Progenitor cell of endocrine pancreas (in vitro differentiated cells): ENCODE data around the gene HIPK1. TPM values are rescaled to one million over a fixed set of nuclear protein-coding genes. Genes with fewer than 3 reads are reported as not detected.
"Not testable (repeated sequence)": the region's sequence is repeated elsewhere in the genome, so short reads cannot be mapped to it uniquely, and the experiment has no call there.

Source experiments
- DNase-seq: peaks from one replicate; pipeline ENCODE4 v3.0.0; 2021; ENCODE audit warnings: low spot score; ENCODE audit not compliant: unreplicated experiment
- H3K27ac Mint-ChIP-seq: 2 replicates; pipeline ENCODE4 v1.8.0; 2021; ENCODE audit warnings: mild to moderate bottlenecking, moderate library complexity, mixed read lengths
- H3K27me3 Mint-ChIP-seq: 2 replicates; pipeline ENCODE4 v1.8.0; 2021; ENCODE audit warnings: mixed read lengths
- H3K36me3 Mint-ChIP-seq: 2 replicates; pipeline ENCODE4 v1.8.0; 2022; ENCODE audit warnings: mixed read lengths; ENCODE audit not compliant: insufficient read depth
- H3K4me1 Mint-ChIP-seq: 2 replicates; pipeline ENCODE4 v1.8.0; 2021; ENCODE audit warnings: low read depth, mixed read lengths
- H3K4me3 Mint-ChIP-seq: 2 replicates; pipeline ENCODE4 v1.8.0; 2021; ENCODE audit warnings: low read depth, mild to moderate bottlenecking, moderate library complexity, mixed read lengths
- H3K9me3 Mint-ChIP-seq: 2 replicates; pipeline ENCODE4 v1.8.0; 2021; ENCODE audit warnings: low read depth, mixed read lengths
- total RNA-seq: library from RNA; stranded (reverse); gene quantifications from 2 replicates; pipeline ENCODE4 v1.2.1, GENCODE V29; 2021
- TF ChIP-seq, protein P1 (sequence below): fragments of 200-600 bp; sonication (generic); IDR thresholded peaks from one replicate; pipeline ENCODE4 v1.5.0; 2021; ENCODE audit warnings: antibody characterized with exemption, mild to moderate bottlenecking; ENCODE audit not compliant: unreplicated experiment

The HIPK1 gene
- total RNA-seq, 1 donor from 2014 or later = 54.2 TPM

DNA sequence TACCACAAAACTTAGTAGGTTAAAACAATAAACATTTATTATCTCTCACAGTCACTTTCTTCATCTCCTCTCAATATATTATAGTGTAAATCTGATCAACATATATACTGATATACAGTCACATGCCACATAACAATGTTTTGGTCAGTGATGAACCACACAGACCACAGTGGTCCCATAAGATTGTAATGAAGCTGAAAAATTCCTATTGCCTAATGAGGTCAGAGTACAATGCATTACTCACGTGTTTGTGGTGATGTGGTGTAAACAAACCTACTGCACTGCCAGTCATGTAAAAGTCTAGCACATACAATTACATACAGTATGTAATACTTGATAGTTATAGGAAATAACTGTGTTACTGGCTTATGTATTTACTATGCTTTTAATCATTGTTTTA, 80.3 kb downstream of the HIPK1 start:
- Mint-ChIP-seq H3K27ac (no peak overlapping the region), H3K4me3 (no peak overlapping the region), H3K4me1 (peaks cover 4% of the 10 kb centered on the region), H3K9me3 (peaks cover under 1% of the 10 kb centered on the region), H3K27me3 (peaks cover 26% of the 10 kb centered on the region), H3K36me3 (no peaks in the 10 kb centered on the region)
- DNase-seq = no peak
- TF ChIP-seq, protein P1, sequence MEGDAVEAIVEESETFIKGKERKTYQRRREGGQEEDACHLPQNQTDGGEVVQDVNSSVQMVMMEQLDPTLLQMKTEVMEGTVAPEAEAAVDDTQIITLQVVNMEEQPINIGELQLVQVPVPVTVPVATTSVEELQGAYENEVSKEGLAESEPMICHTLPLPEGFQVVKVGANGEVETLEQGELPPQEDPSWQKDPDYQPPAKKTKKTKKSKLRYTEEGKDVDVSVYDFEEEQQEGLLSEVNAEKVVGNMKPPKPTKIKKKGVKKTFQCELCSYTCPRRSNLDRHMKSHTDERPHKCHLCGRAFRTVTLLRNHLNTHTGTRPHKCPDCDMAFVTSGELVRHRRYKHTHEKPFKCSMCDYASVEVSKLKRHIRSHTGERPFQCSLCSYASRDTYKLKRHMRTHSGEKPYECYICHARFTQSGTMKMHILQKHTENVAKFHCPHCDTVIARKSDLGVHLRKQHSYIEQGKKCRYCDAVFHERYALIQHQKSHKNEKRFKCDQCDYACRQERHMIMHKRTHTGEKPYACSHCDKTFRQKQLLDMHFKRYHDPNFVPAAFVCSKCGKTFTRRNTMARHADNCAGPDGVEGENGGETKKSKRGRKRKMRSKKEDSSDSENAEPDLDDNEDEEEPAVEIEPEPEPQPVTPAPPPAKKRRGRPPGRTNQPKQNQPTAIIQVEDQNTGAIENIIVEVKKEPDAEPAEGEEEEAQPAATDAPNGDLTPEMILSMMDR = no peak

- no peak for DNase-seq
- Mint-ChIP-seq H3K36me3 (no peaks in the 10 kb centered on the region), H3K9me3 (no peaks in the 10 kb centered on the region), H3K27me3 (peaks cover 23% of the 10 kb centered on the region), H3K27ac (no peak overlapping the region), H3K4me1 (peaks cover 4% of the 10 kb centered on the region), H3K4me3 (no peak overlapping the region)
- TF ChIP-seq, protein P1 = no peak
Measured at GRCh38 chr1:114010433-114011184, 81.5 kb downstream of the HIPK1 start.

DNA sequence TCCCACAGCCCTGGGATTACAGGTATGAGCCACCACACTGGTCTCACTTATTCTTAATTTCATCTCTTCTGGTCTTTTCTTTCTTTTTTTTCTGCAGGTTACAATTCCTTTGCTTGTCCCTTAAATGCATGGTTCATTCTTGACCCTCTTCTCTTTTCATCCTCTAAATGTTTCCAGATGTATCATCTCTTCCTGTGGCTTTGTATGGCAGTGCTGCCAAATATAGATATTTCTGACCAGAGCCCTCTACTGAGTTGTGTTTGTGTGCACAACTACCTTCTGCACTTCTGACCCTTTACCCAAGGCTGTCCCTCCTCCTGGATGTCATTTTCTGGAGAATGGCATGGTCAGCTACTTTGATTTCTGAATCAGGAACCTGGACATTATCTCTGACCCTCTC, 82.7 kb downstream of the HIPK1 start:
- H3K4me3 Mint-ChIP-seq = no peak overlapping the region
- H3K27ac Mint-ChIP-seq = no peak overlapping the region
- no peaks in the 10 kb centered on the region for H3K36me3 Mint-ChIP-seq
- TF ChIP-seq, protein P1 = no peak
- peaks cover 4% of the 10 kb centered on the region for H3K4me1 Mint-ChIP-seq
- peaks cover 24% of the 10 kb centered on the region for H3K27me3 Mint-ChIP-seq
- DNase-seq = no peak
- H3K9me3 Mint-ChIP-seq = no peaks in the 10 kb centered on the region

GRCh38 chr1:114015075-114015474, 86.0 kb downstream of the HIPK1 start:
- peaks cover 7% of the 10 kb centered on the region for H3K9me3 Mint-ChIP-seq
- no peak overlapping the region for H3K27ac Mint-ChIP-seq

DNA sequence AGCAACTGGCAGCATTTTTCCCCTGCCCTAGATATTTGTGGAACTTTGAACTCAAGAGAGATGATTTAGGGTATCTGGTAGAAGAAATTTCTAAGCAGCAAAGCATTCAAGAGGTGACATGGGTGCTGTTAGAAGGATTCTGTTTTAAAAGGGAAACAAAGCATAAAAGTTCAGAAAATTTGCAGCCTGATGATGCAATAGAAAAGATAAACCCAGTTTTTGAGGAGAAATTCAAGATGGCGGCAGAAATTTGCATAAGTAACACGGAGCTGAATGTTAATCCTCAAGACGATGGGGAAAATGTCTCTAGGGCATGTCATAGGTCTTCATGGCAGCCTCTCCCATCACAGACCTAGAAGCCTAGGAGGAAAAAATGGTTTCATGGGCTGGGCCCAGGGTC, 90.6 kb downstream of the HIPK1 start:
- not testable (repeated sequence) for H3K36me3 Mint-ChIP-seq, DNase-seq, H3K9me3 Mint-ChIP-seq, H3K27ac Mint-ChIP-seq, H3K4me3 Mint-ChIP-seq, H3K27me3 Mint-ChIP-seq
- peaks cover 10% of the 10 kb centered on the region for H3K4me1 Mint-ChIP-seq

More at GRCh38 chr1:114015075-114015474, 86.0 kb downstream of the HIPK1 start:
- peaks cover 2% of the 10 kb centered on the region for H3K4me1 Mint-ChIP-seq
- H3K36me3 Mint-ChIP-seq = no peaks in the 10 kb centered on the region
- no peak overlapping the region for H3K4me3 Mint-ChIP-seq
- TF ChIP-seq, protein P1 = no peak
- DNase-seq = no peak
- peaks cover 25% of the 10 kb centered on the region for H3K27me3 Mint-ChIP-seq

DNA sequence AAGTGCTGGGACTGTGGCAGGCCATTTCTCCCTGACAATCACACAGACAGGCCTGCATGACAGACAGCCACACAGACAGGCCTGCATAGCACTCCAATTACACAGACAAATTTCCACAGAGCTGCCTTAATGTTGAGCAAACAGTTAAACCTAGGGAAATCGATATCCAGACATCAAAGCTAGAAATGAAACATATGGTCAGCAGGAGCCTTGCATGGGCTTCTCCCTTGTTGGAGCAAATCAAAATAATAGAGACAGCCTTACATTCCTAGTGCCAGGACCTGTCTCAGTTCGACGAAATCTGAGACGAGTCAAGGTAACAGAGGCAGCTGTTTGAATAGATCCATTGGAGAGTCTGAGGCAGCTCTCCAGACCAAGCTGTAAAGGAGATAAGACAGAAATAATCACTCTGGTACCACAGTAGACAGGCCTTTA, 92.6 kb downstream of the HIPK1 start:
- H3K27ac Mint-ChIP-seq = no peak overlapping the region

More for the DNA sequence above, 92.6 kb downstream of the HIPK1 start:
- H3K4me1 Mint-ChIP-seq = peaks cover 10% of the 10 kb centered on the region
- no peaks in the 10 kb centered on the region for H3K36me3 Mint-ChIP-seq
- H3K9me3 Mint-ChIP-seq = peaks cover 7% of the 10 kb centered on the region
- no peak for DNase-seq
- TF ChIP-seq, protein P1 = no peak
- H3K4me3 Mint-ChIP-seq = no peak overlapping the region
- H3K27me3 Mint-ChIP-seq = peaks cover 3% of the 10 kb centered on the region
